OCI-LY1 (cell line): ENCODE results near the gene PNMA6E.

Source experiments
- H2AFZ ChIP-seq: fragments of 200-600 bp; sonication (generic), shearing (Covaris generic); 2 replicates; pipeline ENCODE4 v1.6.0; 2014; ENCODE audit warnings: antibody characterized with exemption, mild to moderate bottlenecking, low read length
- H3F3A ChIP-seq: fragments of 200-600 bp; sonication (generic), shearing (Covaris generic); 2 replicates; pipeline ENCODE4 v1.6.0; 2014; ENCODE audit warnings: mild to moderate bottlenecking, antibody characterized with exemption, low read length, moderate library complexity; ENCODE audit not compliant: insufficient read depth
- H3K27ac ChIP-seq: fragments of 200-600 bp; sonication (generic); 2 replicates; pipeline ENCODE4 v1.5.1; 2014; ENCODE audit warnings: low read length, mixed run types, mild to moderate bottlenecking, low read depth; ENCODE audit not compliant: poor library complexity, severe bottlenecking
- H3K27me3 ChIP-seq: fragments of 200-600 bp; sonication (generic); 2 replicates; pipeline ENCODE4 v1.6.0; 2014; ENCODE audit warnings: antibody characterized with exemption, mild to moderate bottlenecking, low read length, moderate library complexity; ENCODE audit not compliant: insufficient read depth
- H3K36me3 ChIP-seq: fragments of 200-600 bp; sonication (generic); 2 replicates; pipeline ENCODE4 v1.6.1; 2014; ENCODE audit warnings: mild to moderate bottlenecking, antibody characterized with exemption, low read length, moderate library complexity, mixed read lengths; ENCODE audit not compliant: insufficient read depth
- H3K4me1 ChIP-seq: fragments of 200-600 bp; sonication (generic); 2 replicates; pipeline ENCODE4 v1.5.1; 2014; ENCODE audit warnings: mild to moderate bottlenecking, low read length, moderate library complexity; ENCODE audit not compliant: insufficient read depth, severe bottlenecking
- H3K4me2 ChIP-seq: fragments of 200-600 bp; sonication (generic), shearing (Covaris generic); 2 replicates; pipeline ENCODE4 v1.6.1; 2014; ENCODE audit warnings: low read length
- H3K4me3 ChIP-seq: fragments of 200-600 bp; sonication (generic); 2 replicates; pipeline ENCODE4 v1.5.1; 2014; ENCODE audit warnings: low read length, low read depth, mild to moderate bottlenecking, mixed read lengths; ENCODE audit not compliant: poor library complexity, severe bottlenecking
- H3K79me2 ChIP-seq: fragments of 200-600 bp; shearing (Covaris generic); 2 replicates; pipeline ENCODE4 v1.6.1; 2016; ENCODE audit warnings: mixed run types, low read length, mixed read lengths; ENCODE audit not compliant: insufficient read depth
- H3K9ac ChIP-seq: fragments of 200-600 bp; sonication (generic), shearing (Covaris generic); 2 replicates; pipeline ENCODE4 v1.6.1; 2014; ENCODE audit warnings: mild to moderate bottlenecking, low read length, mixed read lengths
- H3K9me2 ChIP-seq: fragments of 200-600 bp; sonication (generic), shearing (Covaris generic); 2 replicates; pipeline ENCODE4 v1.6.1; 2014; ENCODE audit warnings: low read depth, mild to moderate bottlenecking, low read length, mixed read lengths
- H3K9me3 ChIP-seq: fragments of 200-600 bp; shearing (Covaris generic); 2 replicates; pipeline ENCODE4 v1.6.1; 2014; ENCODE audit warnings: low read length, mixed read lengths
- H4K20me1 ChIP-seq: fragments of 200-600 bp; sonication (generic), shearing (Covaris generic); 2 replicates; pipeline ENCODE4 v1.6.0; 2016; ENCODE audit warnings: mild to moderate bottlenecking, low read length; ENCODE audit not compliant: insufficient read depth
- CTCF ChIP-seq: fragments of 200-600 bp; sonication (generic), shearing (Covaris generic); IDR thresholded peaks from 2 replicates; pipeline ENCODE4 v1.5.1; 2017; ENCODE audit warnings: mild to moderate bottlenecking, antibody characterized with exemption, low read length, moderate library complexity, mixed read lengths
- EZH2 ChIP-seq: fragments of 200-600 bp; sonication (generic), shearing (Covaris generic); IDR thresholded peaks from 2 replicates; pipeline ENCODE4 v1.8.0; 2017; ENCODE audit warnings: borderline replicate concordance, mixed run types, mild to moderate bottlenecking, antibody characterized with exemption, low read length, moderate library complexity, mixed read lengths

The PNMA6E gene

GRCh38 chrX:153445106-153445855 lies 44.1 kb upstream of the PNMA6E start:
- TF ChIP-seq CTCF (no peak), EZH2 (no peak)
- no peaks in the 10 kb centered on the region for H3K79me2 ChIP-seq
- no peaks in the 10 kb centered on the region for H3K9me2 ChIP-seq
- H3K9me3 ChIP-seq = no peaks in the 10 kb centered on the region
- no peaks in the 10 kb centered on the region for H4K20me1 ChIP-seq
- no peaks in the 10 kb centered on the region for H3K27me3 ChIP-seq
- H3K4me2 ChIP-seq = no peak overlapping the region
- no peaks in the 10 kb centered on the region for H3F3A ChIP-seq
- no peaks in the 10 kb centered on the region for H3K4me1 ChIP-seq
- H3K4me3 ChIP-seq = no peak overlapping the region
- H2AFZ ChIP-seq = no peak overlapping the region
- H3K9ac ChIP-seq = no peak overlapping the region
- H3K36me3 ChIP-seq = no peaks in the 10 kb centered on the region; the same call in 1 of the 2 replicates
- H3K27ac ChIP-seq = no peak overlapping the region

GRCh38 chrX:153444333-153445011 lies 43.3 kb upstream of the PNMA6E start:
- Histone ChIP-seq H3K27me3 (no peaks in the 10 kb centered on the region), H4K20me1 (no peaks in the 10 kb centered on the region), H2AFZ (no peak overlapping the region), H3K4me1 (no peaks in the 10 kb centered on the region), H3K9me2 (no peaks in the 10 kb centered on the region), H3F3A (no peaks in the 10 kb centered on the region), H3K27ac (no peak overlapping the region), H3K36me3 (no peaks in the 10 kb centered on the region; the same call in 1 of the 2 replicates), H3K9ac (no peak overlapping the region), H3K4me3 (no peak overlapping the region), H3K79me2 (no peaks in the 10 kb centered on the region), H3K4me2 (no peak overlapping the region), H3K9me3 (no peaks in the 10 kb centered on the region)
- TF ChIP-seq EZH2 (no peak), CTCF (no peak)

GRCh38 chrX:153443476-153444332 lies 42.6 kb upstream of the PNMA6E start:
- Histone ChIP-seq H3K4me2 (no peak overlapping the region), H3K9ac (no peak overlapping the region), H2AFZ (no peak overlapping the region), H3K9me3 (no peaks in the 10 kb centered on the region), H3K27ac (no peak overlapping the region), H3K4me3 (no peak overlapping the region), H3K27me3 (no peaks in the 10 kb centered on the region), H3F3A (no peaks in the 10 kb centered on the region), H3K9me2 (no peaks in the 10 kb centered on the region), H3K4me1 (no peaks in the 10 kb centered on the region), H3K79me2 (no peaks in the 10 kb centered on the region), H4K20me1 (no peaks in the 10 kb centered on the region), H3K36me3 (no peaks in the 10 kb centered on the region; the same call in 1 of the 2 replicates)
- TF ChIP-seq CTCF = no peak
- TF ChIP-seq EZH2 = no peak
